SK-N-SH treated with all-trans-retinoic acid at 6 μM for 48 hours (cell line): ENCODE measurements around the gene DIP2C.

ENCODE experiments used
- ATAC-seq: fragments of 200-7000 bp; cut with Tn5 transposase; 3 replicates; pipeline ENCODE4 v1.9.1; 2020; ENCODE audit warnings: mild to moderate bottlenecking, moderate library complexity
- ARNTL ChIP-seq: fragments of 450-650 bp; formaldehyde crosslinking; IDR thresholded peaks from 2 replicates; pipeline ENCODE4 v1.5.0; 2020; ENCODE audit warnings: low read depth, mild to moderate bottlenecking, moderate library complexity, borderline replicate concordance
- CREB5 ChIP-seq: fragments of 250-450 bp; sonication (Bioruptor Pico); IDR thresholded peaks from 2 replicates; pipeline ENCODE4 v1.5.1; 2020; ENCODE audit warnings: low read depth, mild to moderate bottlenecking, moderate library complexity
- CSDC2 ChIP-seq: fragments of 250-450 bp; sonication (Bioruptor Pico); IDR thresholded peaks from 2 replicates; pipeline ENCODE4 v1.5.0; 2020; ENCODE audit warnings: mild to moderate bottlenecking, moderate library complexity
- CSRNP3 ChIP-seq: fragments of 250-450 bp; sonication (Bioruptor Pico); IDR thresholded peaks from 2 replicates; pipeline ENCODE4 v1.5.1; 2021; ENCODE audit warnings: mild to moderate bottlenecking, moderate library complexity
- ESRRG ChIP-seq: fragments of 250-450 bp; sonication (Bioruptor Pico); IDR thresholded peaks from 2 replicates; pipeline ENCODE4 v1.6.1; 2021; ENCODE audit warnings: mild to moderate bottlenecking
- GLIS3 ChIP-seq: fragments of 250-450 bp; sonication (Bioruptor Pico); IDR thresholded peaks from 2 replicates; pipeline ENCODE4 v1.5.0; 2020; ENCODE audit warnings: mild to moderate bottlenecking, moderate library complexity
- OSR1 ChIP-seq: fragments of 250-450 bp; sonication (Bioruptor Pico); IDR thresholded peaks from 2 replicates; pipeline ENCODE4 v1.8.0; 2022; ENCODE audit warnings: moderate library complexity, mild to moderate bottlenecking, inconsistent platforms
- PATZ1 ChIP-seq: fragments of 250-450 bp; sonication (Bioruptor Pico); IDR thresholded peaks from 2 replicates; pipeline ENCODE4 v1.8.0; 2020; ENCODE audit warnings: mild to moderate bottlenecking, moderate library complexity, borderline replicate concordance
- POU6F1 ChIP-seq: fragments of 250-450 bp; sonication (Bioruptor Pico); IDR thresholded peaks from 2 replicates; pipeline ENCODE4 v1.8.0; 2021; ENCODE audit warnings: low read depth, mild to moderate bottlenecking, moderate library complexity, borderline replicate concordance
- PPARA ChIP-seq: fragments of 250-450 bp; sonication (Bioruptor Pico); IDR thresholded peaks from 2 replicates; pipeline ENCODE4 v1.5.0; 2020; ENCODE audit warnings: mild to moderate bottlenecking, borderline replicate concordance
- RARB ChIP-seq: fragments of 250-450 bp; sonication (Bioruptor Pico); IDR thresholded peaks from 2 replicates; pipeline ENCODE4 v1.8.0; 2021; ENCODE audit warnings: mild to moderate bottlenecking, moderate library complexity
- SNAI2 ChIP-seq: fragments of 250-450 bp; sonication (Bioruptor Pico); IDR thresholded peaks from 2 replicates; pipeline ENCODE4 v1.5.0; 2020; ENCODE audit warnings: mild to moderate bottlenecking, moderate library complexity
- TCF4 ChIP-seq: fragments of 250-450 bp; sonication (Bioruptor Pico); IDR thresholded peaks from 2 replicates; pipeline ENCODE4 v1.8.0; 2021; ENCODE audit warnings: mild to moderate bottlenecking, moderate library complexity, borderline replicate concordance
- TOX ChIP-seq: fragments of 250-450 bp; sonication (Bioruptor Pico); IDR thresholded peaks from 2 replicates; pipeline ENCODE4 v1.8.0; 2021; ENCODE audit warnings: mild to moderate bottlenecking, moderate library complexity, borderline replicate concordance
- TSHZ2 ChIP-seq: fragments of 250-450 bp; sonication (Bioruptor Pico); IDR thresholded peaks from 2 replicates; pipeline ENCODE4 v1.5.0; 2020; ENCODE audit warnings: mild to moderate bottlenecking, moderate library complexity
- ZC3H10 ChIP-seq: fragments of 250-450 bp; sonication (Bioruptor Pico); IDR thresholded peaks from 2 replicates; pipeline ENCODE4 v1.5.1; 2021; ENCODE audit warnings: mild to moderate bottlenecking, moderate library complexity
- ZFP3 ChIP-seq: fragments of 250-450 bp; sonication (Bioruptor Pico); IDR thresholded peaks from 2 replicates; pipeline ENCODE4 v1.5.0; 2020; ENCODE audit warnings: mild to moderate bottlenecking, moderate library complexity
- ZFP30 ChIP-seq: fragments of 450-650 bp; formaldehyde crosslinking; IDR thresholded peaks from 2 replicates; pipeline ENCODE4 v1.5.0; 2022; ENCODE audit warnings: mild to moderate bottlenecking, moderate library complexity
- ZNF70 ChIP-seq: fragments of 450-650 bp; formaldehyde crosslinking; IDR thresholded peaks from 2 replicates; pipeline ENCODE4 v1.5.0; 2020; ENCODE audit warnings: mild to moderate bottlenecking, moderate library complexity
- ZNF8 ChIP-seq: fragments of 450-650 bp; formaldehyde crosslinking; IDR thresholded peaks from 2 replicates; pipeline ENCODE4 v1.5.0; 2020; ENCODE audit warnings: mild to moderate bottlenecking, moderate library complexity

The DIP2C gene

GRCh38 chr10:413662-414071, 275.8 kb downstream of the DIP2C start:
- TF ChIP-seq ZNF8 (no peak), ZFP3 (no peak), CSDC2 (CRISPR knock-in tag) (no peak), CREB5 (CRISPR knock-in tag) (no peak), ZNF70 (CRISPR knock-in tag) (no peak), OSR1 (no peak), RARB (no peak), SNAI2 (CRISPR knock-in tag) (no peak), PPARA (CRISPR knock-in tag) (no peak), CSRNP3 (CRISPR knock-in tag) (no peak), PATZ1 (no peak), POU6F1 (no peak), TSHZ2 (no peak), ZC3H10 (no peak), ZFP30 (CRISPR knock-in tag) (no peak), TOX (CRISPR knock-in tag) (no peak), ESRRG (CRISPR knock-in tag) (no peak), ARNTL (CRISPR knock-in tag) (no peak), TCF4 (CRISPR knock-in tag) (no peak)
- ATAC-seq, result no peak

DNA sequence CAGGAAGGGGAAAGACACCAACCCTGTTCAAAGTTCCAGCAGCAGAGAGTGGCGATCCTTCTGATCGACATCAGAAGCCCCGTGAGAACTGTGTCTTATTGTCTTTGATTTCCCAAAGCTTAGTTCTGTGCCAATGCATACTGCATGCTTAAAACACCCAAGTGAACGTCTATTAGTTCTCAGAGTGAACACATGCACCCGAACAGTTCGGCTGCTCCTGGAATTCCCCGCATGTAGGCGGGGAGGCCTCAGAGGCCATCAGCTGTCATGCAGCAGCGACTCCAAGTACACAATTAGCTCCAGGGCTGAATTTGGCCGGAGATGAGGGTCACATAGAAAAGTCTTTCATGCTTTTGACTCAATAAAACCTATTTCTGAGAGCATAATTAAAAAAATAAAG, 277.4 kb downstream of the DIP2C start:
- no peak for ATAC-seq
- no peak for TF ChIP-seq ZNF8
- TF ChIP-seq POU6F1, result no peak
- no peak for TF ChIP-seq PPARA (CRISPR knock-in tag)
- no peak for TF ChIP-seq ZFP30 (CRISPR knock-in tag)
- TF ChIP-seq GLIS3, result no peak
- no peak for TF ChIP-seq TCF4 (CRISPR knock-in tag)
- no peak for TF ChIP-seq ZC3H10
- TF ChIP-seq SNAI2 (CRISPR knock-in tag), result no peak
- no peak for TF ChIP-seq ARNTL (CRISPR knock-in tag)
- no peak for TF ChIP-seq TOX (CRISPR knock-in tag)
- TF ChIP-seq ZFP3, result no peak
- TF ChIP-seq, all 23 proteins: peak for 0

DNA sequence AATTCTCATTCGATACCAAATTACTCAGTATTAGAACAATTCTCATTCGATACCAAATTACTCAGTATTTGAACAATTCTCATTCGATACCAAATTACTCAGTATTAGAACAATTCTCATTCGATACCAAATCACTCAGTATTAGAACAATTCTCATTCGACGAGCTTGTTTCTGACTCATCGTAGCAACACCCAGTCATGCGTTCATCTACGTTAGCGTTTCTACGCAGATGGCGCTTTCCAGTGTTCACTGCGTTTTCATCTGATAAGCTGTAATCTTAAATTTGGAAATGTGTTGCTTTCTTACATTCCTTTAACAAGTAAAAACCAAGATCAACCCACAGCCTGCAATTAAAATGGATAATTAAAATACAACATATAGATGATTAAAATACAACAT, 277.9 kb downstream of the DIP2C start:
- ATAC-seq, result no peak
- TF ChIP-seq ESRRG (CRISPR knock-in tag) (no peak), SNAI2 (CRISPR knock-in tag) (no peak), ZNF8 (no peak), ZFP3 (no peak)
